Neural cell (in vitro differentiated cells): ENCODE measurements around the gene PRIMPOL. TPM values are rescaled to one million over a fixed set of nuclear protein-coding genes. Genes with fewer than 3 reads are reported as not detected.

ENCODE experiments used
- H2AFZ ChIP-seq: fragments of 200-600, 300-800 bp; sonication (generic), shearing (Covaris generic); 2 replicates; pipeline ENCODE4 v1.6.0; 2014; ENCODE audit warnings: low read depth, mild to moderate bottlenecking, antibody characterized with exemption, low read length, moderate library complexity
- H3F3A ChIP-seq: fragments of 200-600 bp; shearing (Covaris generic); 2 replicates; pipeline ENCODE4 v1.6.1; 2016; ENCODE audit warnings: mild to moderate bottlenecking, moderate library complexity, mixed read lengths, antibody characterized with exemption, low read length; ENCODE audit not compliant: insufficient read depth, poor library complexity, severe bottlenecking
- H3K27ac ChIP-seq: fragments of 200-600, 300-800 bp; sonication (generic), shearing (Covaris generic); 2 replicates; pipeline ENCODE4 v1.5.1; 2014; ENCODE audit warnings: mild to moderate bottlenecking, low read length, moderate library complexity
- H3K27me3 ChIP-seq: fragments of 300-800, 200-600 bp; sonication (generic), shearing (Covaris generic); 2 replicates; pipeline ENCODE4 v1.6.0; 2014; ENCODE audit warnings: mild to moderate bottlenecking, low read depth, low read length, moderate library complexity; ENCODE audit not compliant: insufficient read depth
- H3K36me3 ChIP-seq: fragments of 300-800, 200-600 bp; sonication (generic), shearing (Covaris generic); 2 replicates; pipeline ENCODE4 v1.5.1; 2014; ENCODE audit warnings: mild to moderate bottlenecking, antibody characterized with exemption, low read length, moderate library complexity; ENCODE audit not compliant: insufficient read depth
- H3K4me2 ChIP-seq: fragments of 300-800, 200-600 bp; sonication (generic), shearing (Covaris generic); 2 replicates; pipeline ENCODE4 v1.6.0; 2014; ENCODE audit warnings: mild to moderate bottlenecking, low read length
- H3K4me3 ChIP-seq: fragments of 300-800, 200-600 bp; sonication (generic), shearing (Covaris generic); 2 replicates; pipeline ENCODE4 v1.5.1; 2014; ENCODE audit warnings: mild to moderate bottlenecking, low read length, moderate library complexity
- H3K79me2 ChIP-seq: fragments of 200-600 bp; shearing (Covaris generic); replicated peaks from 2 replicates; pipeline ENCODE4 v1.6.0; 2014; ENCODE audit warnings: mild to moderate bottlenecking, low read length, moderate library complexity; ENCODE audit not compliant: insufficient read depth
- H3K9ac ChIP-seq: fragments of 300-800, 200-600 bp; sonication (generic), shearing (Covaris generic); 2 replicates; pipeline ENCODE4 v1.6.1; 2016; ENCODE audit warnings: mild to moderate bottlenecking, low read length, mixed read lengths
- H3K9me2 ChIP-seq: fragments of 200-600 bp; shearing (Covaris generic); 2 replicates; pipeline ENCODE4 v1.6.1; 2016; ENCODE audit warnings: mild to moderate bottlenecking, low read length, mixed read lengths; ENCODE audit not compliant: insufficient read depth
- H3K9me3 ChIP-seq: fragments of 200-600, 300-800 bp; sonication (generic), shearing (Covaris generic); 2 replicates; pipeline ENCODE4 v1.6.1; 2016; ENCODE audit warnings: mild to moderate bottlenecking, mixed run types, low read length, moderate library complexity, mixed read lengths
- H4K20me1 ChIP-seq: fragments of 200-600 bp; shearing (Covaris generic); 2 replicates; pipeline ENCODE4 v1.6.1; 2016; ENCODE audit warnings: mild to moderate bottlenecking, mixed run types; ENCODE audit not compliant: insufficient read depth
- CTCF ChIP-seq: fragments of 450-650 bp; IDR thresholded peaks from 2 replicates; pipeline ENCODE4 v1.5.1; 2014; ENCODE audit warnings: antibody characterized with exemption, mild to moderate bottlenecking, moderate library complexity; ENCODE audit not compliant: poor library complexity, severe bottlenecking
- EP300 ChIP-seq: fragments of 450-650 bp; conservative IDR thresholded peaks from 2 replicates; pipeline ENCODE4 v1.6.1; 2014; ENCODE audit warnings: antibody characterized with exemption, mild to moderate bottlenecking, moderate library complexity; ENCODE audit not compliant: poor library complexity, severe bottlenecking
- EZH2 ChIP-seq: fragments of 200-600, 300-800 bp; shearing (Covaris generic), sonication (generic); IDR thresholded peaks from 2 replicates; pipeline ENCODE4 v1.6.1; 2014; ENCODE audit warnings: antibody characterized with exemption, low read length, borderline replicate concordance, mild to moderate bottlenecking; ENCODE audit not compliant: insufficient read depth, poor library complexity, severe bottlenecking
- MXI1 ChIP-seq: fragments of 450-650 bp; conservative IDR thresholded peaks from 2 replicates; pipeline ENCODE4 v1.6.1; 2014; ENCODE audit warnings: antibody characterized with exemption, mild to moderate bottlenecking; ENCODE audit not compliant: poor library complexity, severe bottlenecking
- POLR2AphosphoS5 ChIP-seq: IDR thresholded peaks from 2 replicates; pipeline ENCODE4 v1.6.1; 2012
- RAD21 ChIP-seq: fragments of 450-650 bp; conservative IDR thresholded peaks from 2 replicates; pipeline ENCODE4 v1.6.1; 2014; ENCODE audit warnings: antibody characterized with exemption, mild to moderate bottlenecking, moderate library complexity
- REST ChIP-seq: IDR thresholded peaks from 2 replicates; pipeline ENCODE4 v1.6.1; 2012; ENCODE audit warnings: borderline replicate concordance
- SMC3 ChIP-seq: fragments of 450-650 bp; conservative IDR thresholded peaks from 2 replicates; pipeline ENCODE4 v1.6.1; 2014; ENCODE audit warnings: antibody characterized with exemption, mild to moderate bottlenecking, moderate library complexity; ENCODE audit not compliant: poor library complexity
- TAF1 ChIP-seq: IDR thresholded peaks from 2 replicates; pipeline ENCODE4 v1.6.1; 2012; ENCODE audit warnings: low read depth
- polyA plus RNA-seq: library from polyadenylated mRNA; depleted of rRNA; stranded (reverse); fragments of >200 nt; gene quantifications from 2 replicates; pipeline ENCODE4 v1.2.3, GENCODE V29; 2014

Gene PRIMPOL
- polyA plus RNA-seq, 1 donor from 2014 or later: 23.6 TPM

GRCh38 chr4:184648054-184648312 is 1.6 kb upstream of the PRIMPOL start:
- Histone ChIP-seq H2AFZ (peak overlapping the region; percentile 94), H3K9ac (peak overlapping the region; percentile 96), H3K4me3 (peak overlapping the region; percentile 92), H3F3A (no peaks in the 10 kb centered on the region), H3K9me2 (no peaks in the 10 kb centered on the region), H3K27me3 (no peaks in the 10 kb centered on the region), H3K79me2 (peaks cover 36% of the 10 kb centered on the region), H3K9me3 (no peaks in the 10 kb centered on the region), H3K36me3 (no peaks in the 10 kb centered on the region), H4K20me1 (no peaks in the 10 kb centered on the region), H3K4me2 (peak overlapping the region; percentile 96), H3K27ac (peak overlapping the region; percentile 87)
- TF ChIP-seq SMC3 (no peak), RAD21 (no peak), EZH2 (no peak), REST (no peak), CTCF (no peak), TAF1 (no peak), EP300 (no peak), POLR2AphosphoS5 (no peak), MXI1 (no peak)

- Histone ChIP-seq H3K27ac (peak overlapping the region; percentile 87), H3K27me3 (no peaks in the 10 kb centered on the region), H3K4me3 (peak overlapping the region; percentile 92), H3F3A (no peaks in the 10 kb centered on the region), H2AFZ (peak overlapping the region; percentile 94), H3K9me2 (no peaks in the 10 kb centered on the region), H3K79me2 (peaks cover 36% of the 10 kb centered on the region), H4K20me1 (no peaks in the 10 kb centered on the region), H3K36me3 (no peaks in the 10 kb centered on the region), H3K9ac (peak overlapping the region; percentile 96), H3K9me3 (no peaks in the 10 kb centered on the region), H3K4me2 (peak overlapping the region; percentile 96)
- TF ChIP-seq SMC3: peak; percentile 11
- TF ChIP-seq RAD21: no peak
- peak; percentile 20 for TF ChIP-seq CTCF
Observed at GRCh38 chr4:184648313-184649025, 1.1 kb upstream of the PRIMPOL start.
